Gastroesophageal sphincter (tissue), 4 donors: ENCODE results near the gene PICK1. TPM values are rescaled to one million over a fixed set of nuclear protein-coding genes. Genes with fewer than 3 reads are reported as not detected.

Source experiments
- ATAC-seq: fragments of 150-250 bp; one replicate; pipeline ENCODE4 v1.9.1; 2016; ENCODE audit warnings: mild to moderate bottlenecking, moderate library complexity
- H3K27ac ChIP-seq, 4 donors: fragments of 200-600 bp; sonication (generic) in 3 of 4; 1 replicate in 3 of 4; 2 replicates in 1 of 4; pipeline ENCODE4 v1.5.1; 2016 to 2019
- H3K27me3 ChIP-seq: fragments of 200-600 bp; sonication (generic); one replicate; pipeline ENCODE4 v1.5.1; 2019
- H3K36me3 ChIP-seq, 2 donors: fragments of 200-600 bp; sonication (generic); one replicate each; pipeline ENCODE4 v1.5.1; 2019; ENCODE audit warnings: control low read depth in 1 of 2
- H3K4me1 ChIP-seq, 3 donors: fragments of 200-600 bp; sonication (generic); 1 replicate in 2 of 3; 2 replicates in 1 of 3; pipeline ENCODE4 v1.5.1; 2016 to 2019; ENCODE audit warnings: control low read depth in 2 of 3
- H3K4me3 ChIP-seq, 2 donors: fragments of 200-600 bp; sonication (generic); one replicate each; pipeline ENCODE4 v1.5.1; 2019; ENCODE audit warnings: mild to moderate bottlenecking in 1 of 2, moderate library complexity in 1 of 2
- H3K9me3 ChIP-seq, 3 donors: fragments of 200-600 bp; sonication (generic); one replicate each; pipeline ENCODE4 v1.5.1; 2017 to 2019; ENCODE audit warnings: control low read depth in 2 of 3
- CTCF ChIP-seq, 4 experiments: fragments of 200-600 bp in 2 of 4; fragments of 450-650 bp in 2 of 4; sonication (generic) in 1 of 4; IDR thresholded peaks; one replicate each; pipeline ENCODE4 v1.5.1; 2017 to 2019; ENCODE audit warnings: antibody characterized with exemption in 4 of 4, mild to moderate bottlenecking in 2 of 4, moderate library complexity in 2 of 4
- EP300 ChIP-seq: sonication (generic); formaldehyde crosslinking; IDR thresholded peaks from one replicate; pipeline ENCODE4 v1.6.1; 2017; ENCODE audit warnings: antibody characterized with exemption, mild to moderate bottlenecking
- POLR2A ChIP-seq, 2 donors: fragments of 450-650 bp; IDR thresholded peaks; one replicate each; pipeline ENCODE4 v1.6.1; 2017; ENCODE audit warnings: antibody characterized with exemption in 2 of 2, mild to moderate bottlenecking in 2 of 2, moderate library complexity in 1 of 2
- POLR2AphosphoS5 ChIP-seq: sonication (generic); formaldehyde crosslinking; IDR thresholded peaks from one replicate; pipeline ENCODE4 v1.6.1; 2017; ENCODE audit warnings: antibody characterized with exemption
- WGBS, 2 donors: methylation state at CpG; one replicate each; pipeline ENCODE4 v1.1.5; 2018; ENCODE audit warnings: low coverage in 1 of 2; 5-methylcytosine and 5-hydroxymethylcytosine counted together
- total RNA-seq, 4 donors: library from RNA; depleted of rRNA; stranded (reverse); fragments of >200 nt; gene quantifications; one replicate each; pipeline ENCODE4 v1.1.0, GENCODE V29; 2016

Gene PICK1
- total RNA-seq, 4 donors from 2014 or later = 20.3 to 35.3 (median 25.7) TPM

GRCh38 chr22:38016182-38017151 is 40.7 kb upstream of the PICK1 start:
- H3K27ac ChIP-seq = peak overlapping the region in 3 of 4 donors; percentile 56 to 79 (median 71)
- TF ChIP-seq EP300 (no peak), POLR2AphosphoS5 (no peak), POLR2A (IDR thresholded peaks at IDR 0.05) (no peak), CTCF (IDR thresholded peaks at IDR 0.05) (no peak)

GRCh38 chr22:38017272-38017920 is 39.8 kb upstream of the PICK1 start:
- TF ChIP-seq POLR2AphosphoS5 (peak; percentile 20), POLR2A (IDR thresholded peaks at IDR 0.05) (no peak)
- peak; percentile 80 for ATAC-seq
- Histone ChIP-seq H3K4me3 (no peak overlapping the region), H3K36me3 (no peaks in the 10 kb centered on the region), H3K4me1 (peaks cover 0 to 26% (median 7%) of the 10 kb centered on the region in 3 donors), H3K9me3 (no peaks in the 10 kb centered on the region), H3K27me3 (no peaks in the 10 kb centered on the region), H3K27ac (peak overlapping the region in 3 of 4 donors; percentile 56 to 79 (median 71))
- 0 to 15% methylated on average over 1 to 2 of the region's 7 CpGs for WGBS, 2 donors

More at GRCh38 chr22:38016182-38017151, 40.7 kb upstream of the PICK1 start:
- Histone ChIP-seq H3K4me3 (peak overlapping the region in 1 of 2 donors; percentile 26), H3K9me3 (no peaks in the 10 kb centered on the region), H3K27me3 (no peaks in the 10 kb centered on the region), H3K36me3 (no peaks in the 10 kb centered on the region), H3K4me1 (peaks cover 0 to 26% (median 7%) of the 10 kb centered on the region in 3 donors)
- ATAC-seq = no peak
- WGBS, 2 donors = 17% methylated on average over 8 of the region's 33 CpGs; no CpG with 5 or more reads in 1 of the 2 donors

- no peaks in the 10 kb centered on the region for H3K9me3 ChIP-seq
- peaks cover 0 to 26% (median 7%) of the 10 kb centered on the region in 3 donors for H3K4me1 ChIP-seq
- ATAC-seq = no peak
- H3K4me3 ChIP-seq = no peak overlapping the region
- H3K27me3 ChIP-seq = no peaks in the 10 kb centered on the region
- H3K36me3 ChIP-seq = no peaks in the 10 kb centered on the region
- 81 to 89% methylated on average over 7 to 8 of the region's 12 CpGs for WGBS, 2 donors
- TF ChIP-seq EP300 = no peak
- no peak for TF ChIP-seq CTCF (IDR thresholded peaks at IDR 0.05)
- no peak for TF ChIP-seq POLR2A (IDR thresholded peaks at IDR 0.05)
- no peak for TF ChIP-seq POLR2AphosphoS5
- H3K27ac ChIP-seq = peak overlapping the region in 3 of 4 donors; percentile 56 to 79 (median 71)
These were observed 39.0 kb upstream of the PICK1 start for GRCh38 chr22:38017939-38018885.

GRCh38 chr22:38018938-38019827 is 38.0 kb upstream of the PICK1 start:
- ATAC-seq = no peak
- WGBS, 2 donors = 83 to 84% methylated on average over 5 to 6 of the region's 19 CpGs

More at GRCh38 chr22:38018938-38019827, 38.0 kb upstream of the PICK1 start:
- no peaks in the 10 kb centered on the region for H3K36me3 ChIP-seq
- TF ChIP-seq POLR2AphosphoS5 = no peak
- TF ChIP-seq CTCF (IDR thresholded peaks at IDR 0.05) = no peak
- TF ChIP-seq EP300 = no peak
- TF ChIP-seq POLR2A (IDR thresholded peaks at IDR 0.05) = no peak
- H3K9me3 ChIP-seq = no peaks in the 10 kb centered on the region
- H3K27ac ChIP-seq = peak overlapping the region in 1 of 4 donors; percentile 79
- H3K4me1 ChIP-seq = peaks cover 0 to 26% (median 7%) of the 10 kb centered on the region in 3 donors
- H3K27me3 ChIP-seq = no peaks in the 10 kb centered on the region
- H3K4me3 ChIP-seq = no peak overlapping the region
